ENCODE measurements around the gene CMTM8. TPM values are rescaled to one million over a fixed set of nuclear protein-coding genes. Genes with fewer than 3 reads are reported as not detected.

Gene CMTM8
- total RNA-seq, 1 donor from 2014 or later: 1.00 TPM

- no peak for ATAC-seq
Measured at GRCh38 chr3:32280262-32280910, 41.9 kb downstream of the CMTM8 start.

- ATAC-seq: no peak
Measured at GRCh38 chr3:32281570-32282106, 43.2 kb downstream of the CMTM8 start.

GRCh38 chr3:32282578-32283154 is 44.2 kb downstream of the CMTM8 start:
- peak; percentile 13 for ATAC-seq

- peak; percentile 29 for ATAC-seq
Measured at GRCh38 chr3:32283304-32283703, 44.8 kb downstream of the CMTM8 start.

- no peak for ATAC-seq
Measured at GRCh38 chr3:32284443-32285212, 46.1 kb downstream of the CMTM8 start.

GRCh38 chr3:32285891-32286290 is 47.4 kb downstream of the CMTM8 start:
- no peak for ATAC-seq

- ATAC-seq: no peak
Measured at GRCh38 chr3:32288819-32289218, 50.3 kb downstream of the CMTM8 start.

GRCh38 chr3:32290619-32291018 is 52.1 kb downstream of the CMTM8 start:
- no peak for ATAC-seq

GRCh38 chr3:32292085-32292796 is 53.8 kb downstream of the CMTM8 start:
- ATAC-seq: no peak

GRCh38 chr3:32293903-32294302 is 55.4 kb downstream of the CMTM8 start:
- ATAC-seq: no peak

GRCh38 chr3:32296251-32297204 is 58.0 kb downstream of the CMTM8 start:
- ATAC-seq: peak; percentile 81

- no peak for ATAC-seq
Measured at GRCh38 chr3:32297366-32297765, 58.9 kb downstream of the CMTM8 start.

- ATAC-seq: no peak
Measured at GRCh38 chr3:32301426-32301825, 62.9 kb downstream of the CMTM8 start.

GRCh38 chr3:32302601-32303398 is 64.3 kb downstream of the CMTM8 start:
- no peak for ATAC-seq

- ATAC-seq: no peak
Measured at GRCh38 chr3:32303399-32303747, 64.9 kb downstream of the CMTM8 start.

GRCh38 chr3:32303977-32304881 is 65.7 kb downstream of the CMTM8 start:
- no peak for ATAC-seq

- ATAC-seq: no peak
Measured at GRCh38 chr3:32305361-32305876, 66.9 kb downstream of the CMTM8 start.

GRCh38 chr3:32306072-32306471 is 67.6 kb downstream of the CMTM8 start:
- no peak for ATAC-seq

GRCh38 chr3:32307591-32307990 is 69.1 kb downstream of the CMTM8 start:
- ATAC-seq: no peak

GRCh38 chr3:32308378-32308777 is 69.9 kb downstream of the CMTM8 start:
- ATAC-seq: no peak

All from esophagus mucosa (tissue), 1 donor.